Measurements from ENCODE around the gene DHRS7.

Gene DHRS7

DNA sequence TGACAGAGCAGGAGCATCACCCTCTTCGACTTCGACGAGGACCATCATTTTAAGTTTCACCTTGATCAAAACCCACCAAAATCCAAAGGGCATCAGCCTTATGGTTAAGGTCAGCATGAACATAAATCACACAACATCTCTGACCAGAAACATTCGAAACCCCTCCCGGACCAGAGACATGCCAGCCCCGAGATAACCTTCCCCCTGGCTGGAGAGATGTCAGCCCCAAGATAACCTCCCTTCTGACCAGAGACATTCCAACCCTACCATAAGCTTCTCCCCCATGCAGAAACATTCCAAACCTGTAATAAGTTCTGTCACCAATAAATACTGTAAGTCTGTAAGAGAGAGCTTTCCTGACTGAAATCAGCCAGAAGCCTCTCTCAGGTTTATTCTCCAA, 67.2 kb downstream of the DHRS7 start:
- H3K36me3 ChIP-seq (ENCODE audit: insufficient read depth, low read length) = peaks cover 8% of the 10 kb centered on the region
- no peaks in the 10 kb centered on the region for H3K9me2 ChIP-seq (replicated peaks; ENCODE audit: low read depth, low read length)
- TF ChIP-seq, protein P1, sequence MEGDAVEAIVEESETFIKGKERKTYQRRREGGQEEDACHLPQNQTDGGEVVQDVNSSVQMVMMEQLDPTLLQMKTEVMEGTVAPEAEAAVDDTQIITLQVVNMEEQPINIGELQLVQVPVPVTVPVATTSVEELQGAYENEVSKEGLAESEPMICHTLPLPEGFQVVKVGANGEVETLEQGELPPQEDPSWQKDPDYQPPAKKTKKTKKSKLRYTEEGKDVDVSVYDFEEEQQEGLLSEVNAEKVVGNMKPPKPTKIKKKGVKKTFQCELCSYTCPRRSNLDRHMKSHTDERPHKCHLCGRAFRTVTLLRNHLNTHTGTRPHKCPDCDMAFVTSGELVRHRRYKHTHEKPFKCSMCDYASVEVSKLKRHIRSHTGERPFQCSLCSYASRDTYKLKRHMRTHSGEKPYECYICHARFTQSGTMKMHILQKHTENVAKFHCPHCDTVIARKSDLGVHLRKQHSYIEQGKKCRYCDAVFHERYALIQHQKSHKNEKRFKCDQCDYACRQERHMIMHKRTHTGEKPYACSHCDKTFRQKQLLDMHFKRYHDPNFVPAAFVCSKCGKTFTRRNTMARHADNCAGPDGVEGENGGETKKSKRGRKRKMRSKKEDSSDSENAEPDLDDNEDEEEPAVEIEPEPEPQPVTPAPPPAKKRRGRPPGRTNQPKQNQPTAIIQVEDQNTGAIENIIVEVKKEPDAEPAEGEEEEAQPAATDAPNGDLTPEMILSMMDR (conservative IDR thresholded peaks at IDR 0.05; ENCODE audit: low read length) = no peak
- TF ChIP-seq EZH2phosphoT487 (IDR thresholded peaks at IDR 0.05; ENCODE audit: borderline replicate concordance) = no peak
- no peak overlapping the region for H3K4me3 ChIP-seq (ENCODE audit: low read length, poor library complexity, severe bottlenecking)
- H2AFZ ChIP-seq (ENCODE audit: low read length) = no peak overlapping the region
- H3K9ac ChIP-seq (ENCODE audit: low read depth, low read length, poor library complexity, severe bottlenecking) = no peak overlapping the region
- H3K79me2 ChIP-seq (ENCODE audit: insufficient read depth, low read length) = peaks cover 100% of the 10 kb centered on the region
- H3K4me1 ChIP-seq (ENCODE audit: insufficient read depth, low read length, poor library complexity, severe bottlenecking) = peaks cover 83% of the 10 kb centered on the region
- no peaks in the 10 kb centered on the region for H3K9me3 ChIP-seq (ENCODE audit: insufficient read depth, low read depth, low read length)
- no peaks in the 10 kb centered on the region; the same call in 1 of the 2 replicates for H3F3A ChIP-seq (ENCODE audit: low read depth)
- H4K20me1 ChIP-seq (ENCODE audit: insufficient read depth, low read length, poor library complexity, severe bottlenecking) = peaks cover 64% of the 10 kb centered on the region
- peak overlapping the region; percentile 98 for H3K4me2 ChIP-seq (ENCODE audit: low read depth, low read length, poor library complexity, severe bottlenecking)
- no peaks in the 10 kb centered on the region for H3K27me3 ChIP-seq (ENCODE audit: insufficient read depth, low read length, poor library complexity, severe bottlenecking)

DNA sequence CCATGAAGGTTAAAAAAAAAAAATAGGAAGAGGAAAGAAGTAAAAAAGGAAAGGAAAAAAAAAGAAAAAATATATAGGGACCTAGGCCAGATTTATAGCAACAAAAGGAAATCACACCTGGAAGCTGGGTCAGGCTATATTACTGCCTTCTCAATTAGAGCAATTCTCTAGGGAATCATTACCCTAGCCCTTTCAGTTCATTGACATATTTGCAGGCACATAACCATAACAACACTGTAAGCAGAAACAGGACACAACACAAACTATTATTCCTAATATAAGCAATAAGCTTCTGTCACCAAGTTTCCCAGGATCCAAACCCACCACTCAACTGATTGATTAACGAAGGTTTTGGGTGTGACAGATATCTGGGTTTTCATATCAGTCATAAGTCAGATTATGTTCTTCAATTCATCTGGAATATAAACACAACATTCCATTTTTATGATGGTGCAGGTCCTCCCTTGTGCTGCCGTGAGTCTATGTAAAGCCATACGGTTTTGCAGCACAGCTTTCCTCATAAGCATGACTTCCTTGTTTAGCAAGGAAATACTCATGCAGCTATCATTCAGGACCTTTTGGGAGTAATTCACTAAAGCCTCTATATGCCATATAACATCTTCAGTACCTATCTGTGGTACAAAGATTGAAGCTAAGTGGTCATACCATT, 69.3 kb downstream of the DHRS7 start:
- peaks cover 52% of the 10 kb centered on the region for H4K20me1 ChIP-seq (ENCODE audit: insufficient read depth, low read length, poor library complexity, severe bottlenecking)
- H3K27me3 ChIP-seq (ENCODE audit: insufficient read depth, low read length, poor library complexity, severe bottlenecking) = no peaks in the 10 kb centered on the region
- H3K9ac ChIP-seq (ENCODE audit: low read depth, low read length, poor library complexity, severe bottlenecking) = peak overlapping the region; percentile 91
- H3F3A ChIP-seq (ENCODE audit: low read depth) = peaks cover 4% of the 10 kb centered on the region; the same call in 1 of the 2 replicates
- peaks cover 69% of the 10 kb centered on the region for H3K4me1 ChIP-seq (ENCODE audit: insufficient read depth, low read length, poor library complexity, severe bottlenecking)
- peak overlapping the region; percentile 98 for H3K4me2 ChIP-seq (ENCODE audit: low read depth, low read length, poor library complexity, severe bottlenecking)
- H3K36me3 ChIP-seq (ENCODE audit: insufficient read depth, low read length) = peaks cover 8% of the 10 kb centered on the region; the same call in 1 of the 2 replicates
- TF ChIP-seq, protein P1 (conservative IDR thresholded peaks at IDR 0.05; ENCODE audit: low read length) = no peak
- TF ChIP-seq EZH2phosphoT487 (IDR thresholded peaks at IDR 0.05; ENCODE audit: borderline replicate concordance) = no peak
- peak overlapping the region; percentile 88 for H3K4me3 ChIP-seq (ENCODE audit: low read length, poor library complexity, severe bottlenecking)
- H2AFZ ChIP-seq (ENCODE audit: low read length) = no peak overlapping the region
- no peaks in the 10 kb centered on the region for H3K9me2 ChIP-seq (replicated peaks; ENCODE audit: low read depth, low read length)
- no peaks in the 10 kb centered on the region for H3K9me3 ChIP-seq (ENCODE audit: insufficient read depth, low read depth, low read length)
- peaks cover 88% of the 10 kb centered on the region for H3K79me2 ChIP-seq (ENCODE audit: insufficient read depth, low read length)

DNA sequence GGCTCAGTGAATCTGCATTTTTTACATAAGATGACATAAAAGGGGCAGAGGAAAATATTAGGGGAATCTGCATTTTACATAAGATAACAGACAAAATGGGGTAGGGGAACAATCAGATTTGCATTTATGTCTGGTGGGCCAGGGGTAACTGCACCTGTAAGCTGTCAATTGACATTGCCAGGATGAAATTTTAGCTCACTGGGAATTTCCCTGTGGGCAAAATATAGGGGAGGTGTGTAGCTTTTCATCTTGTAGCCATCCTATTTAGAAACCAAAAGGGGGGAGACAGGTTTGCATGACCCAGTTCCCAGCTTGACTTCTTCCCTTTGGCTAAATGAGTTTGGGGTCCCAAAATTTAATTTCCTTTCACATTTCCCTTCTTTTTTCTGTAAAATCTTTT, 70.0 kb downstream of the DHRS7 start:
- Histone ChIP-seq H3K4me3 (ENCODE audit: low read length, poor library complexity, severe bottlenecking) (peak overlapping the region; percentile 88), H3K79me2 (ENCODE audit: insufficient read depth, low read length) (peaks cover 81% of the 10 kb centered on the region)

More for the DNA sequence above, 70.0 kb downstream of the DHRS7 start:
- Histone ChIP-seq H2AFZ (ENCODE audit: low read length) (no peak overlapping the region), H3K9me2 (replicated peaks; ENCODE audit: low read depth, low read length) (no peaks in the 10 kb centered on the region), H3K27me3 (ENCODE audit: insufficient read depth, low read length, poor library complexity, severe bottlenecking) (no peaks in the 10 kb centered on the region), H4K20me1 (ENCODE audit: insufficient read depth, low read length, poor library complexity, severe bottlenecking) (peaks cover 48% of the 10 kb centered on the region), H3K4me1 (ENCODE audit: insufficient read depth, low read length, poor library complexity, severe bottlenecking) (peaks cover 71% of the 10 kb centered on the region), H3K36me3 (ENCODE audit: insufficient read depth, low read length) (peaks cover 8% of the 10 kb centered on the region; the same call in 1 of the 2 replicates), H3K4me2 (ENCODE audit: low read depth, low read length, poor library complexity, severe bottlenecking) (peak overlapping the region; percentile 98), H3F3A (ENCODE audit: low read depth) (peaks cover 4% of the 10 kb centered on the region; the same call in 1 of the 2 replicates), H3K9me3 (ENCODE audit: insufficient read depth, low read depth, low read length) (no peaks in the 10 kb centered on the region), H3K9ac (ENCODE audit: low read depth, low read length, poor library complexity, severe bottlenecking) (peak overlapping the region; percentile 91)
- TF ChIP-seq, protein P1 (conservative IDR thresholded peaks at IDR 0.05; ENCODE audit: low read length) = no peak
- no peak for TF ChIP-seq EZH2phosphoT487 (IDR thresholded peaks at IDR 0.05; ENCODE audit: borderline replicate concordance)
